Panc1 (cell line): ENCODE results near the gene CDH23. TPM values are rescaled to one million over a fixed set of nuclear protein-coding genes. Genes with fewer than 3 reads are reported as not detected.

Experiments
- ATAC-seq: fragments of 200-7000 bp; cut with Tn5 transposase; 2 replicates; pipeline ENCODE4 v1.9.1; 2020; ENCODE audit warnings: mild to moderate bottlenecking, moderate library complexity
- BruUV-seq: library from RNA; stranded (reverse); fragments of 400-500 nt; replicated peaks from 2 replicates; lab custom pipeline; 2021; lab: Mats Ljungman, UMichigan
- CTCF ChIA-PET: fragments of 300-600 bp; sonication (Branson Sonifier 250); formaldehyde crosslinking; loops from one replicate; lab custom pipeline; 2022; ENCODE audit warnings: antibody characterized with exemption; lab: Charles Lee
- POLR2A ChIA-PET: fragments of 300-600 bp; sonication (Branson Sonifier 250); formaldehyde crosslinking; loops from one replicate; lab custom pipeline; 2022; ENCODE audit warnings: antibody characterized with exemption; lab: Charles Lee
- DNase-seq: peaks from one replicate; pipeline ENCODE4 v3.0.0-alpha.2; 2010; ENCODE audit warnings: low read depth, low spot score
- H3K27ac ChIP-seq: 2 replicates; pipeline ENCODE4 v1.5.1; 2011; ENCODE audit warnings: mild to moderate bottlenecking, low read length, inconsistent platforms
- H3K27me3 ChIP-seq: fragments of 200-500 bp; sonication (Bioruptor generic); 2 replicates; pipeline ENCODE4 v1.6.0; 2014; ENCODE audit warnings: low read length, inconsistent platforms; ENCODE audit not compliant: control insufficient read depth, insufficient read depth
- H3K36me3 ChIP-seq: fragments of 200-500 bp; sonication (Bioruptor generic); 2 replicates; pipeline ENCODE4 v1.5.1; 2014; ENCODE audit warnings: inconsistent platforms, mild to moderate bottlenecking, low read length, moderate library complexity; ENCODE audit not compliant: control insufficient read depth, insufficient read depth
- H3K4me1 ChIP-seq: 2 replicates; pipeline ENCODE4 v1.5.1; 2011; ENCODE audit warnings: inconsistent platforms, mild to moderate bottlenecking, low read length, moderate library complexity; ENCODE audit not compliant: control insufficient read depth, insufficient read depth
- H3K4me3 ChIP-seq, 2 experiments: 2 replicates each; pipeline ENCODE4 v1.5.1; 2011 to 2012; ENCODE audit warnings: low read depth in 2 of 2, low read length in 2 of 2, mild to moderate bottlenecking in 2 of 2, inconsistent platforms in 1 of 2, moderate library complexity in 1 of 2
- H3K9me3 ChIP-seq: fragments of 200-500 bp; sonication (Bioruptor generic); 2 replicates; pipeline ENCODE4 v1.5.1; 2014; ENCODE audit warnings: low read depth, mild to moderate bottlenecking, inconsistent platforms, low read length, moderate library complexity; ENCODE audit not compliant: control insufficient read depth, insufficient read depth
- CTCF ChIP-seq: fragments of 450-650 bp; IDR thresholded peaks from 2 replicates; pipeline ENCODE4 v1.5.1; 2017; ENCODE audit warnings: mild to moderate bottlenecking
- POLR2AphosphoS5 ChIP-seq: IDR thresholded peaks from 2 replicates; pipeline ENCODE4 v1.6.1; 2012; ENCODE audit warnings: mild to moderate bottlenecking, low read depth, low read length, moderate library complexity
- REST ChIP-seq, 2 experiments: IDR thresholded peaks; 2 replicates each; pipeline ENCODE4 v1.6.1; 2011 to 2012; ENCODE audit warnings: low read depth in 2 of 2, control low read depth in 1 of 2, low read length in 1 of 2, mild to moderate bottlenecking in 1 of 2, moderate library complexity in 1 of 2; ENCODE audit not compliant: insufficient read depth in 1 of 2
- SIN3A ChIP-seq: IDR thresholded peaks from 2 replicates; pipeline ENCODE4 v1.6.1; 2012; ENCODE audit warnings: low read depth, mild to moderate bottlenecking, low read length, moderate library complexity, borderline replicate concordance; ENCODE audit not compliant: insufficient read depth
- TCF7L2 ChIP-seq: IDR thresholded peaks from 2 replicates; pipeline ENCODE4 v1.6.1; 2011; ENCODE audit warnings: mild to moderate bottlenecking, low read depth, low read length, inconsistent platforms
- in situ Hi-C: cut with HindIII; loops from 2 replicates; pipeline ENCODE4 v1.10.0; 2016; ENCODE audit warnings: low sequenced_read_pairs, low pct_unique_long_range_greater_than_20kb
- intact Hi-C: fragments of 100-400 bp; cut with micrococcal nuclease; formaldehyde crosslinking; loops from one replicate; pipeline ENCODE4 v1.10.0; 2022; ENCODE audit not compliant: unreplicated experiment
- total RNA-seq: library from RNA; stranded (reverse); gene quantifications from one replicate; pipeline ENCODE4 v1.2.1, GENCODE V29; 2021; ENCODE audit not compliant: unreplicated experiment

CDH23 gene
- total RNA-seq, 1 experiment from 2014 or later = 2.7 TPM

DNA sequence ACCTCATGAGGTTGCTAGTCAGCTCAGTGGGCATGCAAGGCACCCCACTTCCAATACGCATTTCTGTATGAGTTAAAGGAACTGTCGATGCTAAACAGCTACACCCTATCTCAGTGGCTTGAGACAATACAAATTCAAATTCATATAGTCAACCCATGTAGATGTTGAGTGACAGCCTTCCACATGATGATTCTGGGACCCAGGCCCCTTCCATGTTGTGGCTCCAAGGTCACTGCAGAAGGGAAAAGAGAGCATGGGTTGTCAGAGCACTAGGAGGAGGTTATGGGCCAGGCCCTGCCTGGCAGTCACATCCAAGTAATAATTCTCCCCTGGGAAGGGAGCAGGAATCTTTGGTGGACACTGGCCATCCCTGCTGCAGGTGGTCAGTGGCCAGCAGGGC is 294.7 kb downstream of the CDH23 start:
- ChIA-PET POLR2A (no interaction called here), CTCF (no interaction called here)
- no peaks in the 10 kb centered on the region for H3K27me3 ChIP-seq
- peaks cover 17% of the 10 kb centered on the region for H3K4me1 ChIP-seq
- H3K9me3 ChIP-seq = no peaks in the 10 kb centered on the region
- no peak overlapping the region for H3K27ac ChIP-seq
- in situ Hi-C loops (no loop called here), intact Hi-C loops (no loop called here)
- no peak for DNase-seq
- no peak for TF ChIP-seq TCF7L2
- TF ChIP-seq CTCF = no peak
- TF ChIP-seq SIN3A = no peak
- TF ChIP-seq REST (IDR thresholded peaks at IDR 0.05; ENCODE audit: insufficient read depth in 1 of 2, low read depth in 2 of 2, low read length in 1 of 2) = no peak
- TF ChIP-seq POLR2AphosphoS5 = no peak
- no TSS peak for BruUV-seq
- no peaks in the 10 kb centered on the region for H3K36me3 ChIP-seq
- ATAC-seq = no peak
- no peak overlapping the region for H3K4me3 ChIP-seq

- no TSS peak for BruUV-seq
- Histone ChIP-seq H3K4me3 (no peak overlapping the region), H3K4me1 (peaks cover 21% of the 10 kb centered on the region), H3K9me3 (no peaks in the 10 kb centered on the region), H3K27ac (no peak overlapping the region), H3K27me3 (no peaks in the 10 kb centered on the region), H3K36me3 (no peaks in the 10 kb centered on the region)
- TF ChIP-seq POLR2AphosphoS5 = no peak
- TF ChIP-seq CTCF = no peak
- TF ChIP-seq SIN3A = no peak
- no peak for TF ChIP-seq TCF7L2
- TF ChIP-seq REST (IDR thresholded peaks at IDR 0.05; ENCODE audit: insufficient read depth in 1 of 2, low read depth in 2 of 2, low read length in 1 of 2) = no peak
- intact Hi-C loops = no loop called here
- no peak for ATAC-seq
- POLR2A ChIA-PET = no interaction called here
- in situ Hi-C loops = no loop called here
- DNase-seq = no peak
- CTCF ChIA-PET = interaction anchor here (0.5 to 1.1 kb wide), 6 partner anchors 76 to 689 kb away, joined by 3 to 5 read pairs (median 4); no protein-coding TSS in a partner anchor
These were observed 296.0 kb downstream of the CDH23 start for GRCh38 chr10:71692598-71693306.
